Prostate gland (tissue), 2 donors: Measurements from ENCODE around the gene ZNF493. TPM values are rescaled to one million over a fixed set of nuclear protein-coding genes. Genes with fewer than 3 reads are reported as not detected.

Experiments used
- DNase-seq: peaks from one replicate; pipeline ENCODE4 v3.0.0-alpha.2; 2019; ENCODE audit warnings: low spot score
- H3K27ac ChIP-seq, 2 donors: fragments of 200-600 bp; sonication (generic); 2 replicates each; pipeline ENCODE4 v1.5.1; 2017 to 2019
- H3K27me3 ChIP-seq: fragments of 200-600 bp; sonication (generic); replicated peaks from 2 replicates; pipeline ENCODE4 v1.5.1; 2019; ENCODE audit not compliant: insufficient read depth
- H3K36me3 ChIP-seq, 2 donors: fragments of 200-600 bp; sonication (generic); 1 replicate in 1 of 2; 2 replicates in 1 of 2; pipeline versions ENCODE4 v1.5.1 to v1.8.1; 2017 to 2019
- H3K4me1 ChIP-seq: fragments of 200-600 bp; sonication (generic); replicated peaks from 2 replicates; pipeline ENCODE4 v1.5.1; 2019
- H3K4me3 ChIP-seq, 2 donors: fragments of 200-600 bp; sonication (generic); 2 replicates each; pipeline ENCODE4 v1.5.1; 2017 to 2019
- H3K9me3 ChIP-seq: fragments of 200-600 bp; sonication (generic); 2 replicates; pipeline ENCODE4 v1.5.1; 2017
- CTCF ChIP-seq, 4 experiments: fragments of 200-600 bp in 2 of 4; fragments of 450-650 bp in 2 of 4; sonication (generic) in 2 of 4; IDR thresholded peaks; 1 replicate in 3 of 4; 2 replicates in 1 of 4; pipeline ENCODE4 v1.5.1; 2016 to 2019; ENCODE audit warnings: antibody characterized with exemption in 4 of 4, mild to moderate bottlenecking in 2 of 4, moderate library complexity in 2 of 4
- POLR2A ChIP-seq: fragments of 450-650 bp; IDR thresholded peaks from one replicate; pipeline ENCODE4 v1.6.1; 2016; ENCODE audit warnings: antibody characterized with exemption, mild to moderate bottlenecking
- POLR2AphosphoS5 ChIP-seq: sonication (generic); formaldehyde crosslinking; IDR thresholded peaks from one replicate; pipeline ENCODE4 v1.6.1; 2017; ENCODE audit warnings: antibody characterized with exemption
- WGBS: methylation state at CpG from one replicate; pipeline ENCODE4 v1.1.5; 2018; 5-methylcytosine and 5-hydroxymethylcytosine counted together
- intact Hi-C: fragments of 100-400 bp; cut with DNase I; formaldehyde crosslinking; loops from one replicate; pipeline ENCODE4 v1.14.2; 2022
- total RNA-seq, 2 donors: library from RNA; depleted of rRNA; stranded (reverse); fragments of >200 nt; gene quantifications; one replicate each; pipeline ENCODE4 v1.1.0, GENCODE V29; 2016

ZNF493 gene
- total RNA-seq, 2 donors from 2014 or later, result 29.4 to 32.5 TPM

- 97% methylated on average over 4 of the region's 4 CpGs for WGBS
- DNase-seq, result no peak
- no peak for TF ChIP-seq POLR2A
- Histone ChIP-seq H3K36me3 (no peaks in the 10 kb centered on the region), H3K4me3 (no peak overlapping the region), H3K27me3 (no peaks in the 10 kb centered on the region), H3K27ac (no peak overlapping the region), H3K4me1 (no peaks in the 10 kb centered on the region), H3K9me3 (no peaks in the 10 kb centered on the region)
- intact Hi-C loops, result no loop called here
Measured at GRCh38 chr19:21383980-21384582, 12.9 kb upstream of the ZNF493 start.

DNA sequence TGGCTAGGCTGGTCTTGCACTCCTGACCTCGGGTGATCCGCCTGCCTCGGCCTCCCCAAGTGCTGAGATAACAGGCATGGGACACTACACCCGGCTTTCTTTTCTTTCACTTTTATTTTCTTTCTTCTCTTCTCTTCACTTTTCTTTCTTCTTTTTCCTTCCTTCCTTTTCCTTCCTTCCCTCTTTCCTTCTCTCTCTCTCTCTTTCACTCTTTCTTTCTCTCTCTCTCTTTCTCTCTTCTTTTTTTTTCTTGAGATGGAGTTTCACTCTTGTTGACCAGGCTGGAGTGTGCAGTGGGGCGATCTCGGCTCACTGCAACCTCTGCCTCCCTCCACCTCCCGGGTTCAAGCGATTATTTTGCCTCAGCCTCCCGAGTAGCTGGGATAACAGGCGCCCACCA, 812 bp upstream of the ZNF493 start:
- no peak for DNase-seq
- Histone ChIP-seq H3K36me3 (peaks cover 0 to 5% of the 10 kb centered on the region in 2 donors), H3K27ac (no peak overlapping the region), H3K4me1 (no peaks in the 10 kb centered on the region), H3K4me3 (no peak overlapping the region), H3K27me3 (no peaks in the 10 kb centered on the region), H3K9me3 (no peaks in the 10 kb centered on the region)
- intact Hi-C loops, result no loop called here
- WGBS, result 95% methylated on average over 10 of the region's 10 CpGs
- no peak for TF ChIP-seq POLR2AphosphoS5
- no peak for TF ChIP-seq POLR2A
- no peak for TF ChIP-seq CTCF (IDR thresholded peaks at IDR 0.05)

- Histone ChIP-seq H3K27ac (no peak overlapping the region), H3K36me3 (peaks cover 0 to 5% of the 10 kb centered on the region in 2 donors), H3K27me3 (no peaks in the 10 kb centered on the region), H3K4me1 (no peaks in the 10 kb centered on the region), H3K9me3 (no peaks in the 10 kb centered on the region), H3K4me3 (no peak overlapping the region)
- TF ChIP-seq POLR2AphosphoS5 (no peak), POLR2A (no peak), CTCF (IDR thresholded peaks at IDR 0.05) (no peak)
- 98% methylated on average over 5 of the region's 5 CpGs for WGBS
- no peak for DNase-seq
- intact Hi-C loops, result no loop called here
Measured at GRCh38 chr19:21398851-21399250, 1.9 kb downstream of the ZNF493 start.

- Histone ChIP-seq H3K9me3 (no peaks in the 10 kb centered on the region), H3K36me3 (peaks cover 0 to 5% of the 10 kb centered on the region in 2 donors), H3K27ac (no peak overlapping the region), H3K27me3 (no peaks in the 10 kb centered on the region), H3K4me1 (no peaks in the 10 kb centered on the region), H3K4me3 (no peak overlapping the region)
- WGBS, result 97% methylated on average over 1 of the region's 1 CpG
- DNase-seq, result no peak
- intact Hi-C loops, result no loop called here
- TF ChIP-seq POLR2A (no peak), POLR2AphosphoS5 (no peak), CTCF (IDR thresholded peaks at IDR 0.05) (no peak)
Measured at GRCh38 chr19:21402303-21402985, 5.5 kb downstream of the ZNF493 start.

- no peaks in the 10 kb centered on the region for H3K27me3 ChIP-seq
- no peak overlapping the region for H3K4me3 ChIP-seq
- intact Hi-C loops, result no loop called here
- no peak overlapping the region for H3K27ac ChIP-seq
- no peaks in the 10 kb centered on the region for H3K9me3 ChIP-seq
- WGBS, result 96% methylated on average over 1 of the region's 1 CpG
- DNase-seq, result no peak
- TF ChIP-seq POLR2A, result no peak
- H3K4me1 ChIP-seq, result no peaks in the 10 kb centered on the region
- H3K36me3 ChIP-seq, result peaks cover 3 to 11% of the 10 kb centered on the region in 2 donors
Measured at GRCh38 chr19:21410166-21410565, 13.2 kb downstream of the ZNF493 start.

- TF ChIP-seq POLR2A (no peak), CTCF (IDR thresholded peaks at IDR 0.05) (no peak), POLR2AphosphoS5 (no peak)
- Histone ChIP-seq H3K27ac (no peak overlapping the region), H3K9me3 (no peaks in the 10 kb centered on the region), H3K36me3 (no peaks in the 10 kb centered on the region), H3K27me3 (no peaks in the 10 kb centered on the region), H3K4me3 (no peak overlapping the region), H3K4me1 (no peaks in the 10 kb centered on the region)
- no peak for DNase-seq
- intact Hi-C loops, result no loop called here
Measured at GRCh38 chr19:21422244-21422643, 25.3 kb downstream of the ZNF493 start.
